ENCODE measurements around the gene GRIA4.

GRIA4 gene

DNA sequence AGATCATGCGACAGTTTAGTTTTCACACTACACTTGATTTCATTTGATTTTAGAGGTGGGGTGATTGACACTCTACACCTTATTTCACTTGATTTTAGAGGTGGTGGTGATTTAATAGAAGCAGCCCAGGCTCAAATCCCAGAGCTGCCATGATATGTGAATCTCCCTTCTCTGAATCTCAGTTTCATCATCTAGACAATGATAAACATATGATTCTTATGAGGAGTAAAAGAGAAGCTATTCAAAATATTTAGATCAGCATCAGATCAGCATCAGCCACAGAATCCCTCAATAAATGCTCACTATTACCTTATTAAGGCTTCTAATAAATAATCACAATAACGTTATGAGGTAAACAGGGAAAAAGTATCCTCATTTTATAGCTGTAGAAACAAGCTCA is 313.4 kb downstream of the GRIA4 start:
- Histone ChIP-seq H3F3A (ENCODE audit: control insufficient read depth, insufficient read depth) (no peaks in the 10 kb centered on the region), H3K79me2 (ENCODE audit: control insufficient read depth, low read length) (no peaks in the 10 kb centered on the region), H3K4me1 (ENCODE audit: control insufficient read depth, low read length) (no peaks in the 10 kb centered on the region), H4K20me1 (ENCODE audit: control insufficient read depth, insufficient read depth, low read depth, low read length) (no peaks in the 10 kb centered on the region), H3K4me3 (ENCODE audit: low read length) (no peak overlapping the region), H3K9me2 (replicated peaks; ENCODE audit: control insufficient read depth, low read length) (no peaks in the 10 kb centered on the region), H3K4me2 (ENCODE audit: low read length) (no peak overlapping the region), H3K27ac (ENCODE audit: low read depth, low read length) (no peak overlapping the region), H3K27me3 (ENCODE audit: control insufficient read depth, low read length) (no peaks in the 10 kb centered on the region), H3K9me3 (ENCODE audit: control insufficient read depth, insufficient read depth, low read length) (no peaks in the 10 kb centered on the region), H3K36me3 (ENCODE audit: control insufficient read depth, low read length) (no peaks in the 10 kb centered on the region)
- no peak for TF ChIP-seq EZH2phosphoT487 (IDR thresholded peaks at IDR 0.05; ENCODE audit: borderline replicate concordance, low read length)
- TF ChIP-seq, protein P1, sequence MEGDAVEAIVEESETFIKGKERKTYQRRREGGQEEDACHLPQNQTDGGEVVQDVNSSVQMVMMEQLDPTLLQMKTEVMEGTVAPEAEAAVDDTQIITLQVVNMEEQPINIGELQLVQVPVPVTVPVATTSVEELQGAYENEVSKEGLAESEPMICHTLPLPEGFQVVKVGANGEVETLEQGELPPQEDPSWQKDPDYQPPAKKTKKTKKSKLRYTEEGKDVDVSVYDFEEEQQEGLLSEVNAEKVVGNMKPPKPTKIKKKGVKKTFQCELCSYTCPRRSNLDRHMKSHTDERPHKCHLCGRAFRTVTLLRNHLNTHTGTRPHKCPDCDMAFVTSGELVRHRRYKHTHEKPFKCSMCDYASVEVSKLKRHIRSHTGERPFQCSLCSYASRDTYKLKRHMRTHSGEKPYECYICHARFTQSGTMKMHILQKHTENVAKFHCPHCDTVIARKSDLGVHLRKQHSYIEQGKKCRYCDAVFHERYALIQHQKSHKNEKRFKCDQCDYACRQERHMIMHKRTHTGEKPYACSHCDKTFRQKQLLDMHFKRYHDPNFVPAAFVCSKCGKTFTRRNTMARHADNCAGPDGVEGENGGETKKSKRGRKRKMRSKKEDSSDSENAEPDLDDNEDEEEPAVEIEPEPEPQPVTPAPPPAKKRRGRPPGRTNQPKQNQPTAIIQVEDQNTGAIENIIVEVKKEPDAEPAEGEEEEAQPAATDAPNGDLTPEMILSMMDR (IDR thresholded peaks at IDR 0.05; ENCODE audit: low read depth, low read length, poor library complexity, severe bottlenecking), result no peak

- Histone ChIP-seq H3K9me3 (ENCODE audit: control insufficient read depth, insufficient read depth, low read length) (no peaks in the 10 kb centered on the region), H3K79me2 (ENCODE audit: control insufficient read depth, low read length) (no peaks in the 10 kb centered on the region), H3K27me3 (ENCODE audit: control insufficient read depth, low read length) (no peaks in the 10 kb centered on the region), H3K4me2 (ENCODE audit: low read length) (no peak overlapping the region), H3K9me2 (replicated peaks; ENCODE audit: control insufficient read depth, low read length) (no peaks in the 10 kb centered on the region), H3K36me3 (ENCODE audit: control insufficient read depth, low read length) (no peaks in the 10 kb centered on the region), H3K27ac (ENCODE audit: low read depth, low read length) (no peak overlapping the region), H3K4me1 (ENCODE audit: control insufficient read depth, low read length) (no peaks in the 10 kb centered on the region), H4K20me1 (ENCODE audit: control insufficient read depth, insufficient read depth, low read depth, low read length) (no peaks in the 10 kb centered on the region), H3K4me3 (ENCODE audit: low read length) (no peak overlapping the region), H3F3A (ENCODE audit: control insufficient read depth, insufficient read depth) (no peaks in the 10 kb centered on the region)
- TF ChIP-seq EZH2phosphoT487 (IDR thresholded peaks at IDR 0.05; ENCODE audit: borderline replicate concordance, low read length), result no peak
- TF ChIP-seq, protein P1 (IDR thresholded peaks at IDR 0.05; ENCODE audit: low read depth, low read length, poor library complexity, severe bottlenecking), result no peak
Observed at GRCh38 chr11:105923807-105924206, 313.9 kb downstream of the GRIA4 start.

DNA sequence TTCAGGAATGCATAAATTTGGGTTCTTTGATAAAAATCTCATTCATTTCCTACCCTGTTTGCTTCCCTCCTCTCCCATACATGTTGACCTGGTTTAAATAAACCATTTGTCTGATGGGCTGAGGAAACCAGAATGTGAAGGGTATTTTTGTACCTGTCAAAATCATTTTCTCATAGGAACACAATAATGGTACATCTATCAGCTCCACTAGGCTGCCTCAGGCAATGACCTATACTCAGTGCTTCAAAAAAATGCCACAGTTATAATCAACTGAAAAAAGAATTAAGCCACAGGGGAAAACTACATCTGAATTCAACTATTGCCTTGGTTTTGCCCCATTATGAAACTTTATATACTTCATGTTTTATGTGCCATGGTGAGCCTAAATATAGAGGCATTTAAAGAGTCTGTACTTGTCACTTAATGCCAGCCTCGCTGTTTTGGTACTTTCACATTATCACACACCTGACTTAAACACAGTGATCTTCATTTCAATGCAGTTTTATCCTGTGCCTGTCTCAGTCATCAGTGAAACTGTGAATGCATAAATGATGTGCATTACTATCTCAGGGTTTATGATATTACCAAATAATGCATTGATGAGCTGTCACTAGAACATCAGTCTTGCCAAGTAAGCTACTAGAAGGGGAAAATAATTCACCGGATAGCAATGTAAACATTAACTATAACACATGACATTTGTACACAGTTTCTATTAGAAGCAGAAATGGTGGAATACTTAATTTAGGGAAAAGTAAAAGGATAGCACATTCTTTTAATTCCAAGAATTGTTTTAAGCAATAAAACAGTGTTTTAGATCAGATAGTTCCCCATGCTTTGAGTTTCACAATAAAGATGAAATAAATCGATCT is 319.4 kb downstream of the GRIA4 start:
- Histone ChIP-seq H3K4me1 (ENCODE audit: control insufficient read depth, low read length) (no peaks in the 10 kb centered on the region), H3F3A (ENCODE audit: control insufficient read depth, insufficient read depth) (no peaks in the 10 kb centered on the region), H3K79me2 (ENCODE audit: control insufficient read depth, low read length) (no peaks in the 10 kb centered on the region), H3K27ac (ENCODE audit: low read depth, low read length) (no peak overlapping the region), H3K9me2 (replicated peaks; ENCODE audit: control insufficient read depth, low read length) (no peaks in the 10 kb centered on the region), H4K20me1 (ENCODE audit: control insufficient read depth, insufficient read depth, low read depth, low read length) (no peaks in the 10 kb centered on the region), H3K9me3 (ENCODE audit: control insufficient read depth, insufficient read depth, low read length) (no peaks in the 10 kb centered on the region), H3K27me3 (ENCODE audit: control insufficient read depth, low read length) (no peaks in the 10 kb centered on the region), H3K4me3 (ENCODE audit: low read length) (no peak overlapping the region), H3K4me2 (ENCODE audit: low read length) (no peak overlapping the region), H3K36me3 (ENCODE audit: control insufficient read depth, low read length) (no peaks in the 10 kb centered on the region)
- TF ChIP-seq, protein P1 (IDR thresholded peaks at IDR 0.05; ENCODE audit: low read depth, low read length, poor library complexity, severe bottlenecking), result no peak
- no peak for TF ChIP-seq EZH2phosphoT487 (IDR thresholded peaks at IDR 0.05; ENCODE audit: borderline replicate concordance, low read length)
